ENCODE results near the gene DMRTC2.
"Not testable (repeated sequence)": the region's sequence is repeated elsewhere in the genome, so short reads cannot be mapped to it uniquely, and the experiment has no call there.

DMRTC2 gene

DNA sequence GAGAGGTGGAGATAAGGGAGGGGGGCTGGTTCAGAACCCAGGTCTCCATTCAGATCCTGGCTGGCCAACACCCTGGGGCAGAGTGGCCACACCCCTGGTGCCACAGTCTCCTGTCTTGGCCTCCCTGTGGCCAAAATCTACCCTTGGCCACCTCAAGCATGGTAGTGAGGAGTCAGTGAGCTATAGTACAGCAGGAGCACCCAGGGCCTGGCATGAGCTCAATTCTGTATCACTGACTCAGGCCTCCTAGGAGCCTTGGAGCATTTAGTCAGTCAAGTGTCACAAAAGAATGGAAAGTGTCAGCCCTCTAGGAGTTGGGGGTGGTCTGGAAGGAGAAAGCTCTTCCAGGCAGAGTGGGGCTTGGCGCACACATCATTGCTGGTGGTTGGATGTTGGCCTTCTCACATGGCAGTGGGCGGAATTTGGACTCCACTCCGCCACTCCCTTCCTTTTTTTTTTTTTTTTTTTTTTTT lies 25.6 kb downstream of the DMRTC2 start:
- no peak for DNase-seq (ENCODE audit: low spot score)
- TF ChIP-seq CTCF (IDR thresholded peaks at IDR 0.05; ENCODE audit: extremely low read depth, missing control alignments), result no peak

DNA sequence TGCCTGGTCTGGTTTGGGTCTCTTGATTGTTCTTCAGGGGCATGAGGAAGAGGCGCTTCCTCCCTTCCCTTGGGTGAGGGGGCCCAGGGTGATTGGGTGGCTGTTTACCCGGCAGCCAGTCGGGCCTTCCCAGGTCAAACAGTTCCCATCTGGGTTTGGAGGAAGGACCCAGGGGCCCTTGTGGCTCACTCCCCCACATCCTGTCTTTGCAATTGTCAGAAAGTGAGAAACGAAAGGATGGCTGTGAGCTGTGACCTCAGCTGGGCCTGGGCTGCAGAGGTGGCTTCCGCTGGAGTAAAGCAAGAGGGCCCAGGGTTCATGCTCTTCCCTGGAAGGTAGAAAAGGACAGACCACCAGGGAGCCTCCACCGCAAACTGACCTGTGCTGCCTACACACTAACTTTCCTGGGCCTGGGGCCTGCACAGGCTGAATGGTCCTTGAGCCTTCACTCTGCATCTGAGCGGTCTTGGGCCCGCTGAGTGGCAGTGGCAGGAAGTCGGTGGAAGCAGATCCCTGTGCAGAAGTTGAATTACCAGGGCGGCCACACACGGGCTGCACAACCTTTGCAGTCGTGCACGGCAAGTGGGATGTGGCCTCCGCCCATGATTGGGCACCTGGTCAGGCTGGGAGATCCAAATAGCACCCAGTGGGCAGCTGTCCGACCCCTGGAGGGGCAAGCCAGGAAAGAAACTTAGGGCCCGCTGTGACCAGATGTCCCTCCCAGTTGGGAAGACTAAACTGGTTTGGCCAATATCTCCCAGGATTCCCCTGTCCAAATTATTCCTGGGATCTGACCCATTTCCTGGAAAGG lies 26.9 kb downstream of the DMRTC2 start:
- no peak for TF ChIP-seq CTCF (IDR thresholded peaks at IDR 0.05; ENCODE audit: extremely low read depth, missing control alignments)
- DNase-seq (ENCODE audit: low spot score), result peak; percentile 76

- TF ChIP-seq CTCF (IDR thresholded peaks at IDR 0.05; ENCODE audit: extremely low read depth, missing control alignments), result no peak
- DNase-seq (ENCODE audit: low spot score), result no peak
Measured at GRCh38 chr19:41872384-41872774, 27.5 kb downstream of the DMRTC2 start.

DNA sequence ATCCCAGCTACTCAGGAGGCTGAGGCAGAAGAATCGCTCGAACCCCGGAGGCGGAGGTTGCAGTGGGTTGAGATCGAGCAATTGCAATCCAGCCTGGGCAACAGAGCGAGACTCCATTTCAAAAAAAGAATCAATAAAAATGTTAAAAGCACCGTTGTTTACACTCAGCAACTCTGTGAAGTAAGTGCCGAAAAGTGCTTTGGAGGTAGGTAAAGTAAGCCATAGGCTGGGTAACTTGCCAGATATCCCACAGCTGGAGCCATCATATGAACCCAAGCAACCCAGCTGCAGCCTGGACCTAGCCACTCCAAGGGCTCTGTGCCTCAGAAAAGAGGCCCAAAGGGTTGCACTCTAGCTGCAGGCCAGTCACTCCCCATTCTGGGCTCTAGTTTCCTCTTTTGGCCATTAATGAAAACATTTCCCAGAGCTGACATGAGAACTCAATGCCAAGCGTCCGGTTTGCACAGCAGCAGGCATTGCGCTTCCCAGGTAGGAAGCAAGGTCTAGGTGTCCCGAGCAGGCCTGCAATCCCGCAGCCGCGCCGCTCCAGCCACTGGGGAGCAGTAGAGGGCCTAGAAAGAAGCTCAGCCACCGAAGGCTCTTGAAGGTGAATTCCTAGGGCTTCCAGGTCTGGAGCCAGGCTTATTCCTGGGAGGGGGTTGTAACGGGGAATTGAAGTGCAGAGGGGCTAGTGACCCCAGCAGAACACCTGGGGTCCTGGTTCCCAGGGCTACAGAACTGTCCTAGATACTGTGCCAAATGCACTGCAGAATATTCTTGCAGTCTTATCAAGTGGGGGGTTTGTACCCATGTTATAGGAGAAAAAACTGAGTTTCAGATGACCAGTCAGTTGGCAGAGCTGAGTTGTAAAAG lies 28.2 kb downstream of the DMRTC2 start:
- peak; percentile 91 for TF ChIP-seq CTCF (IDR thresholded peaks at IDR 0.05; ENCODE audit: extremely low read depth, missing control alignments)
- no peak for DNase-seq (ENCODE audit: low spot score)

DNA sequence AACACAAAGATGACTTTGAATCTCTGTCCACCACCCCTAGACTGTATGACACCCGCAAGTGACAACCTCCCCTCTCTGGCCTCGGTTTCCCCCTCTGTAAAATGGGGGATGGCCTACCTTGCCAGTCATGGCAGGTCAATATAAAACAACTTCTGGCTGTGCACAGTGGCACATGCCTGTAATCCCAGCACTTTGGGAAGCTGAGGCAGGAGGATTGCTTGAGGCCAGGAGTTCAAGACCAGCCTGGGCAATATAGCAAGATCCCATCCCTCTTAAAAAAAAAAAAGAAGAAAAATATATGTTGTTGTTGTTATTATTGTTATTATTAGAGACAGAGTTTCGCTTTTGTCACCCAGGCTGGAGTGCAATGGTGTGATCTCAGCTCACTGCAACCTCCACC lies 31.1 kb downstream of the DMRTC2 start:
- not testable (repeated sequence) for DNase-seq (ENCODE audit: low spot score)

- DNase-seq (ENCODE audit: low spot score), result peak; percentile 82
- TF ChIP-seq CTCF (IDR thresholded peaks at IDR 0.05; ENCODE audit: extremely low read depth, missing control alignments), result no peak
Measured at GRCh38 chr19:41876847-41877832, 32.3 kb downstream of the DMRTC2 start, which contains the start of gene CD79A. CD79A (plus strand) TSS chr19:41877279; CDS start chr19:41877305, 26 bp downstream.
